Lower lobe of right lung (tissue), 2 donors: ENCODE measurements around the gene FAM53B. TPM values are rescaled to one million over a fixed set of nuclear protein-coding genes. Genes with fewer than 3 reads are reported as not detected.

Experiments
- ATAC-seq, 2 donors: fragments of 200-7000 bp; cut with Tn5 transposase; one replicate each; pipeline ENCODE4 v1.9.1; 2020 to 2022; ENCODE audit warnings: mild to moderate bottlenecking in 2 of 2, moderate library complexity in 2 of 2
- DNase-seq: peaks from one replicate; pipeline ENCODE4 v3.0.0-alpha.2; 2020
- H3K27ac ChIP-seq: fragments of 200-600 bp; one replicate; pipeline ENCODE4 v1.8.0; 2022
- H3K27me3 ChIP-seq: fragments of 200-600 bp; one replicate; pipeline ENCODE4 v1.8.0; 2022; ENCODE audit warnings: low read depth
- H3K36me3 ChIP-seq: fragments of 200-600 bp; one replicate; pipeline ENCODE4 v1.8.0; 2022; ENCODE audit warnings: mild to moderate bottlenecking
- H3K4me1 ChIP-seq: fragments of 200-600 bp; one replicate; pipeline ENCODE4 v1.8.0; 2022
- H3K4me3 ChIP-seq: fragments of 200-600 bp; one replicate; pipeline ENCODE4 v1.8.0; 2022; ENCODE audit warnings: mild to moderate bottlenecking
- H3K9me3 ChIP-seq: fragments of 200-600 bp; one replicate; pipeline ENCODE4 v1.8.0; 2022
- CTCF ChIP-seq: fragments of 200-600 bp; IDR thresholded peaks from one replicate; pipeline ENCODE4 v1.8.0; 2022; ENCODE audit warnings: antibody characterized with exemption, mild to moderate bottlenecking
- intact Hi-C: fragments of 100-400 bp; cut with DNase I; formaldehyde crosslinking; loops from one replicate; pipeline ENCODE4 v1.11.0; 2022
- total RNA-seq: library from RNA; stranded (reverse); fragmentation: NEBNext Ultra II Directional; extraction: Animal tissue kit (Norgen Biotek cat#: 25700); gene quantifications from one replicate; pipeline ENCODE4 v1.2.1, GENCODE V29; 2021
- donor health status: DM: no; HTN: yes; CAD: no; lungs with severe emphysema.

The FAM53B gene
- total RNA-seq, 1 donor from 2014 or later, result 40.7 TPM

DNA sequence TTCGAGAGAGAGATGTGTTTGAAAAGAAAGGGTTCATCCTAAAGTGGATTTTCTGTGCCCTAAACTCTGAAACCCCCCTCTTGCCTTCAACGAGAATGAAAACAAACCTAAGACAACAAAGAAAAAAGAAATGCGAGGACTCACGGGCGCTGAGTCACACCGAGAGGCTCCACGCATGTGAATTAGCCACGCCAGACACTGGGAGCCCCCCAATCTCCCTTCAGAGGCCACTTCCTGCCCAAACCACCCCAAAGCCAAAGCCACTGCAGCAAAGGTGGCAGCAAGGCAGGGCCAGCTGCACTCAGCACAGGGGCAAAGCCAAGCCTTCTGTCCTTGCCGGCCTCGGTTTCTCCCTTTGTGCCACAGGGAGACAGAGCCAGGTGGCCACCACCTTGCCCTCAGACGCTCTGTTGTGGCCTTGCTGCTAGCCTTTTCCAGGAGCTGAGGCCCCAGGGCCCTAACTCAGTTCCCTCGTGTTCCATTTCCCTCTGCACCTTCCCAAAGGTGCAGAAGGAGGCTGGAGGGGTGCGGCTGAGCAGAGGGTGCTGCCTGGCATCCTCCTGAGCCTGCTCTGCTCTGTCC is 93.3 kb downstream of the FAM53B start:
- H3K27ac ChIP-seq, result peak overlapping the region; percentile 83
- no peak overlapping the region for H3K4me3 ChIP-seq
- no peaks in the 10 kb centered on the region for H3K36me3 ChIP-seq
- H3K4me1 ChIP-seq, result peaks cover 97% of the 10 kb centered on the region
- DNase-seq, result no peak
- no peak for ATAC-seq
- no peaks in the 10 kb centered on the region for H3K27me3 ChIP-seq
- no peaks in the 10 kb centered on the region for H3K9me3 ChIP-seq
- intact Hi-C loops, result no loop called here
- TF ChIP-seq CTCF, result no peak

GRCh38 chr10:124650263-124650662 is 93.9 kb downstream of the FAM53B start:
- H3K27me3 ChIP-seq, result no peaks in the 10 kb centered on the region
- no peak overlapping the region for H3K4me3 ChIP-seq
- peak overlapping the region; percentile 83 for H3K27ac ChIP-seq
- no peaks in the 10 kb centered on the region for H3K36me3 ChIP-seq
- ATAC-seq (no peak), DNase-seq (no peak)
- intact Hi-C loops, result no loop called here
- no peak for TF ChIP-seq CTCF
- no peaks in the 10 kb centered on the region for H3K9me3 ChIP-seq
- H3K4me1 ChIP-seq, result peaks cover 97% of the 10 kb centered on the region

DNA sequence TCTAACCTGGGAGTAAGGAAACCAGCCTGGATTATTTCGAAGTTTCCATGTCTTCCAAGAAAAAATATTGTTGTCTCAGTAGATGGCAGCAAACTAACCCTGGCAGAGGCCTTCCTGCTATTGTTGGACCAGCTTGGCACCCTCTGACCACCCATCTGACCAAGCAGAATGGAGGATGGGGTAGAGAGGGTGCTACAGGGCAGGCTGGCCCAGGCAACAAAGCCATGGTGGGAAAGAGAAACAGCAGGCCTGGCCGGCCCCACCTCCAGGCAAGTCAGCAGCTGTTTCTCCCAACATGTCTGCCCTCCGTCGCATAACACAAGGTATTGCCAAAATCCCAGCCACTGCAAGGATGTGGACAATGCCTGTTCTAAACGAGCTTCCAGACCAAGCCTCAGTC is 95.0 kb downstream of the FAM53B start:
- H3K36me3 ChIP-seq, result no peaks in the 10 kb centered on the region
- ATAC-seq (no peak), DNase-seq (no peak)
- peaks cover 97% of the 10 kb centered on the region for H3K4me1 ChIP-seq
- H3K27ac ChIP-seq, result peak overlapping the region; percentile 83
- no peak for TF ChIP-seq CTCF
- intact Hi-C loops, result no loop called here
- no peaks in the 10 kb centered on the region for H3K9me3 ChIP-seq
- no peaks in the 10 kb centered on the region for H3K27me3 ChIP-seq
- no peak overlapping the region for H3K4me3 ChIP-seq

GRCh38 chr10:124648738-124649137 is 95.4 kb downstream of the FAM53B start:
- intact Hi-C loops, result no loop called here
- Histone ChIP-seq H3K9me3 (no peaks in the 10 kb centered on the region), H3K27ac (peak overlapping the region; percentile 83), H3K4me3 (no peak overlapping the region), H3K27me3 (no peaks in the 10 kb centered on the region), H3K36me3 (no peaks in the 10 kb centered on the region), H3K4me1 (peaks cover 98% of the 10 kb centered on the region)
- ATAC-seq (peak; percentile 11 to 35), DNase-seq (peak; percentile 74)
- no peak for TF ChIP-seq CTCF

- Histone ChIP-seq H3K27ac (peak overlapping the region; percentile 83), H3K4me1 (peaks cover 98% of the 10 kb centered on the region), H3K4me3 (no peak overlapping the region), H3K36me3 (no peaks in the 10 kb centered on the region), H3K27me3 (no peaks in the 10 kb centered on the region), H3K9me3 (no peaks in the 10 kb centered on the region)
- intact Hi-C loops, result no loop called here
- TF ChIP-seq CTCF, result no peak
- peak in 1 of 2 donors; percentile 2 for ATAC-seq
- DNase-seq, result no peak
These were observed 96.1 kb downstream of the FAM53B start for GRCh38 chr10:124648131-124648475.
